HL-60/S4 treated with phorbol 12-myristate 13-acetate at 8.2 ng/mL for 4 days and 3 days (cell line): ENCODE results near the gene LRRC58.
"Not testable (repeated sequence)": the region's sequence is repeated elsewhere in the genome, so short reads cannot be mapped to it uniquely, and the experiment has no call there.

ENCODE experiments used
- in situ Hi-C: fragments of 300-500 bp; cut with MboI; formaldehyde crosslinking; loops from 2 replicates; pipeline ENCODE4 v1.15.0; 2022; ENCODE audit warnings: low sequenced_read_pairs

The LRRC58 gene

GRCh38 chr3:120348991-120349854 is at the start of gene LRRC58:
LRRC58 (minus strand) TSS chr3:120349354; CDS start chr3:120349243, 111 bp downstream.
- in situ Hi-C loops = no loop called here

DNA sequence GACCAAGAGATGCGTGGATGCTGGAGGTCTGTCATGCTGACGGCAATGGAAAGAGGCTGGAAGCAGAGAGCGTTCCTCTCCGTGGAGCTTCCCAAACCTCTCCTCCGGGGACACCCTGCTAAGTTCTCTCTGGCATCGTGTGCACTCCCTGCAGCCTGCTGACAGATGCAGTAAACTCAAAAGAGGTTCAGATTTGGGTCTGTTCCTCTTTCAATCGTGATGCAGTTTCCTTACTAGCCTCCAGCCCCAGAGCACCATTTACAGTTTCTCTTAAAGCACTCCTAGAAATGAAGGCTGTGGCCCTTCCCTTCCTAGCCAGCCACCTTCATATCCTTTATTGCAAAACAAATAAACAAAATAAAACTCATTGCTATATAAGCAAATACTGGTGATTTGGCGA is 47.3 kb upstream of the LRRC58 start:
- in situ Hi-C loops = no loop called here

- in situ Hi-C loops = no loop called here
Observed at GRCh38 chr3:120394347-120394746, 45.2 kb upstream of the LRRC58 start.

GRCh38 chr3:120393761-120394160 is 44.6 kb upstream of the LRRC58 start:
- in situ Hi-C loops = no loop called here

DNA sequence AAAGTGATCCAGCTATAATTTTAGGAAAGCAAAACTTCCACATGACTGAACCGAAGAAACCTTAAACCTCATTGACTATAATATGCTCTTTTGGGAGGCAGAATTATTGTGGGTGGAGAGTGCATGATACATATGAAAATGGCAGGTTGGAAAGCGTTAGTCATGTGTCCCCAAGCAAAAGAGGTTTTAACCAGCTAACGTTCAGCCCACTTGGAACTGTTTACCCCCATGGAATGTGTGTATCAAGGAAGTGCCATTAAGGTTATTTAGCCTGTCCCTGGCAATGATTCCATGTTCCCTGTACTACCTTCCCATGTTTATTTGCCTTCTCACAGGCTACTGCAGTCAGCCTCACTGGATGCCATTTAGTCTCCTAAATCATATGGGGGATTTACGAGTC is 44.1 kb upstream of the LRRC58 start:
- in situ Hi-C loops = no loop called here

DNA sequence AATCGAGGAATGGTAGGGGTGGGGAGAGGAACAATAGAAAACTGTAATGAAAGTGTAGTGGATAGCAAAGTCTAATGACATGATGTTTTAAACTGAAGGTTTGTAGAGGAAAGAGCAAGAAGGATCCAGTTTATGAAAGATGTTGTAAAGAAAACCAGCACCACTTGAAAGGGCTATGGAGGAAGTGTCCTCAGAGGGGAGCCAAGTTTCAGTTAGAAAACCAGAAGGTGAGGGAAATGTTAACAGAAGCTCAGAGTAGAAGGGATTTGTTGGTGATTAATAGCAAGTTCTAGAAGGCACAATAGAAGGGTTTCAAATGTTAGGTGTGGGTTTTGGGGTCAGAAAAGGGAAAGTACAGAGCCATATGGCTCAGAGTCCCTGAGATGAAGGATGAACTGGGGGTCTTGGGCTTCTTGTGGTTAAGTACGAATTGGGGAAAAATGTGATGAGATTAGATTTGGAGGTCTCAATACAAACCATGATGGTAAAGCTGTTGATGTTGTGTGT is 33.8 kb upstream of the LRRC58 start:
- in situ Hi-C loops = no loop called here

- in situ Hi-C loops = no loop called here
Observed at GRCh38 chr3:120381503-120381902, 32.3 kb upstream of the LRRC58 start.

DNA sequence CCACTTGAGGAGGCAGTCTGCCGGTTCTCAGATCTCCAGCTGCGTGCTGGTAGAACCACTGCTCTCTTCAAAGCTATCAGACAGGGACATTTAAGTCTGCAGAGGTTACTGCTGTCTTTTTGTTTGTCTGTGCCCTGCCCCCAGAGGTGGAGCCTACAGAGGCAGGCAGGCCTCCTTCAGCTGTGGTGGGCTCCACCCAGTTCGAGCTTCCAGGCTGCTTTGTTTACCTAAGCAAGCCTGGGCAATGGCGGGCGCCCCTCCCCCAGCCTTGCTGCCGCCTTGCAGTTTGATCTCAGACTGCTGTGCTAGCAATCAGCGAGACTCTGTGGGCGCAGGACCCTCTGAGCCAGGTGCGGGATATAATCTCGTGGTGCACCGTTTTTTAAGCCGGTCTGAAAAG is 28.8 kb upstream of the LRRC58 start:
- in situ Hi-C loops = not testable (repeated sequence)

DNA sequence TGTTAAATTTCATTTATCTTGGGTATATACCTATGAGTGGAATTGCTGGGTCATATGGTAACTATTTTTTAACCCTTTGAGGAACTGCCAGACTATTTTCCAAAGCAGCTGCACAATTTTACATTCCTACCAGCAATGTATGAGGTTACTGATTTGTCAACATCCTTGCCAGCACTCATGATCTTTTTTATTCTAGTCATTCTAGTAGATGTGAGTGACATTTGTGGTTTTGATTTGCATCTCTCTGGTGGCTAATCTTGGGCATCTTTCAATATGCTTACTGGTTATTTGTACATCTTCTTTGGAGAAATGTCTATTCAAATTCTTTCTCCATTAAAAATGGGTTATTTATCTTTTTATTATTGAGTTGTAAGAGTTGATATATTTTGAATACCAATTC is 21.3 kb upstream of the LRRC58 start:
- in situ Hi-C loops = no loop called here

DNA sequence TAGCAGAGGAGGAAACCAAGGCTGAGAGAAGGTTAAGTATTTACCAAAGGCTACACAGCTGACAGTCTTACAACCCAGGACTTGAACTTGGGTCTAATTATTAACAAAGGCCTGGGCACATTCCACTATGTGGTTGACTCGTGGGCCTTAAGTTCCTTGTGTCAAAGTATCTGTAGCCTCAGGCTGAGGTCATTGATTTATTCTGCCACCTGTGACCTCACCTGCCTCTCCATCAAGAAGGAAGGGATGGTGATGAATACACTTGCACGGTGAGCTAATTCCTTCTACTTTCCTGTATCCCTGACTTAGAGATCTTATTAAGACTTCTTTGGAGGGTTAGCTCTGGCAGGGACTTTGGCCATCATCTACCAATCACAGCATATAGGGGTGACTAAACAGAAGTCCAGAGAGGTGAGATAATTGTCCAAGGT is 19.9 kb upstream of the LRRC58 start:
- in situ Hi-C loops = no loop called here

DNA sequence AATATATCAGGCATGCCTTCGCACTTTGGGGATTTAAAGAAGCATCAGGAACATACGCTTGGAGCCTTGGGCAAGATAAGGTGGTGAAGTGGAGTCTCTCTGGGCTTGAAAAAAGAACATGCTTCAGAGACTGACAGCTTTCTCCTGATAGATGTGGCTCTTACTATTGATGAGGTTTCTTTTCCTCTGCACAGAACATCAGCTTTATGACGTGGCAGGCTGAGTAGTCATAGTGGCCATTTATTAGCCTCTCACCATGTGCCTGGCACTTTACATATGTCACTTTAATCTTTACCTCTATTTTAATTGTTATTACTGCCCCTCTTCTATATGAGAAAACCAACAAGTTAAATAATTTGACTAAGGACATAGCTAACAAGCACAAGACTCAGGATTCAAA is 19.0 kb upstream of the LRRC58 start:
- in situ Hi-C loops = no loop called here

DNA sequence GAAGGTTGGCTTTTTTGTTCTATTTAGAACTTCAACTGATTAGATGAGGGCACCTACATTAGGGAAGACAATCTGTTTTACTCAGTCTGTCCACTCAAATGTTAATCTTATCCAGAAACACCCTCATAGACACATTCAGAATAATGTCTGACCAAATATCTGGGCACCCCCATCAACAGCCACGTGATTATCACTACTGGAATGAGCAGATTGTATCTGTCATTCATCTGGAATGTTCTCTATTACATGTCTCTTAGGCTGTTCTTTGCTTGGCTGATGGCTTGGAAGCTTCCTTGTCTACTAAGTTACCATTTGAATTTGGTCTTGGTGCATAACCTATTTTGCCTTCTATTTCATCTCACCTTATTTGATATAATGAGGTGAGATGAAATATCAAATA is 15.7 kb upstream of the LRRC58 start:
- in situ Hi-C loops = no loop called here

DNA sequence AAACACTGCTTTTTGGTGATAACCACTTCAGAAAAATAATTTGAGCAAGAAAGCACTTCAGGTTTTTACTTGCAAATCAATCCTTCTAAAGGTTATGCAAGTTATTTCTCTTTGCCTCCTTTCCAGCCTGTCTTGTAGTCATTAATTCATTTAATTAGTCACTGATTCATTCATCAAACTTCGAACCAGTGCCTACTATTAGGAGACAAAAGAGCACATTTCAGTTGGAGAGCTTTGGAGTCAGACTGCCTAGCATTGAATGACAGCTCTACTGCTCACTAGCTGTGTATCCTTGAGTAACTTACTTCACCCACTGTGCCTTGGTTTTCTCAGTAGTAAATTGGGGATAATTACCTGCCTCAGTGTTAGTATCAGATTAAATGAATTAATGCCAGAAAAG is 14.9 kb upstream of the LRRC58 start:
- in situ Hi-C loops = no loop called here

GRCh38 chr3:120357807-120358206 is 8.7 kb upstream of the LRRC58 start:
- in situ Hi-C loops = no loop called here

GRCh38 chr3:120355486-120355885 is 6.3 kb upstream of the LRRC58 start:
- in situ Hi-C loops = no loop called here

DNA sequence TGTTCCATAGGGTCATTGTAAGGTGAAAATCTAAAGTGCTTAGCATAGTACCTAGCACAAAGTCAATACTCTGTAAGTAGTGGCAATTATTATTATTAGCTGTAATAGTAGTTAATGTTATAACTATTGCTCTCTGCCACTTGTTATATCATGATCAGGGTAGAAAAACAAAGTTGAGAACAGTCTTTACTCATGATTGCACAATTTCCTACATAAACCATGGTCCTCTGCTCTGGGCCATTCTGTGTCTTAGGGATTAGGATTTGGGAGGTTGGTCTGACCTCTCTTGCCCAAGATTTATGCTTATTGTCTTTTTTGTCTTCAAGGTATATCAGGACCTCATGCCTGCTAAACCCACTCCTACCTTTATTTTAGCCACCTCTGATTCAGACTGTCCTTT is 4.3 kb upstream of the LRRC58 start:
- in situ Hi-C loops = no loop called here

GRCh38 chr3:120352017-120352416 is 2.9 kb upstream of the LRRC58 start:
- in situ Hi-C loops = no loop called here

DNA sequence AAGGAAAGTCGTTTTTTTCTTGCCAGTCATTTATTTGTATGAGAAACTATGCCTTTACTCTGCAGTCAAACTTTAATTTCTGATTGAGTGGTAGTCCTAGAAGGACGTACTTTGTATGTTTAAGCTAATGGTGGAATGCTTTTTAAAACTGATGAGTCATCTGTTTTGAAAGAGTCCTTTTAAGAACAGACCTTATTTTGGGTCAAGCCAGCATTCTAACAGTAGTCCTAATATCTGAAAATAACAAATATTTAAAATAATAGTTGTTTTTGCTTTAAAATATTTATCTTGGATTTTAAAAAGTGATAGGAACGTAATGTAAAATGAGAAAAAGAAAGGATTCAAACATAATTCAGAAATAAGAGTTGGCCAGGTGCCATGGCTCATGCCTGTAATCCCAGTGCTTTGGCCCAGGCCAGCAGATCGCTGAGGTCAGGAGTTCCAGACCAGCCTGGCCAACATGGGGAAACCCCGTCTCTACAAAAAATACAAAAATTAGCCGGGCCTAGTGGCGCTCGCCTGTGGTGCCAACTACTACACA is 1.3 kb upstream of the LRRC58 start:
- in situ Hi-C loops = no loop called here

DNA sequence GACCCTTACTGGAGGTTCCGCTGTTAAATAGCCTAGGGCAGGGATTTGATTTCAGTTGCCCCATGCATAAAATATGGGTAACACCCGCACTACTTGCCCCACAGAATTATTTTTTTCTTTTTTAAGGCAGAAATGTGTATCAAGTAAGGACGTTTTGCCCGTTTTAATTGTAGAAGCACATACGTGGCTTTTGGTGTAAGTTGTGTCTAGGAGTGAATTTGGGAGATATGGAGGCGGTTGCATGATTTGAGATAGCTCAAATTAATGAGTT is 636 bp upstream of the LRRC58 start:
- in situ Hi-C loops = no loop called here

- in situ Hi-C loops = no loop called here
Observed at GRCh38 chr3:120348065-120348990, 826 bp downstream of the LRRC58 start.

DNA sequence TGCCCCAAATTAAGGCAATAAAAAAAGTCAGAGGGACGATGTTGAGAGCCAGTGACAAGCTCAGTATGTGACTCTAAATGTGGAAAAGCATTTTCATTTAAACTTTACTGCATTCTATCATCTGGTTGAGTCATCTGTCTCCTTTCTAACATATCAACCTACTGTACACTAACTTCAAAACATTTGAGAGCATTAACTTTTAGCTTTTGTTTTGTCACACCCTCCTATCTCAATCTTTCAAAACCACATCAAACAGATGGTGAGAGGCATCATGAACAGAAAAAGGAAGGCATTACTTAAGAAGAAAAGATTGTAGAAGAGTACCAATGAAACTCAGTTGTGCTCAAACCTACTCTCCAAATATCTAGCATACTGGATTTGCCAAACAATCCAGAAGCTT is 4.8 kb downstream of the LRRC58 start:
- in situ Hi-C loops = no loop called here
